Renal cortical epithelial cell (primary cell): Measurements from ENCODE around the gene PDCD1. TPM values are rescaled to one million over a fixed set of nuclear protein-coding genes. Genes with fewer than 3 reads are reported as not detected.

Source experiments
- DNase-seq: peaks from one replicate; pipeline ENCODE4 v3.0.0-alpha.2; 2011; ENCODE audit warnings: low read depth
- total RNA-seq: library from RNA; depleted of rRNA; stranded (reverse); fragments of >200 nt; gene quantifications from 2 replicates; pipeline ENCODE4 v1.2.3, GENCODE V29; 2014

The PDCD1 gene
- total RNA-seq, 1 donor from 2014 or later, result 0.15 TPM

DNA sequence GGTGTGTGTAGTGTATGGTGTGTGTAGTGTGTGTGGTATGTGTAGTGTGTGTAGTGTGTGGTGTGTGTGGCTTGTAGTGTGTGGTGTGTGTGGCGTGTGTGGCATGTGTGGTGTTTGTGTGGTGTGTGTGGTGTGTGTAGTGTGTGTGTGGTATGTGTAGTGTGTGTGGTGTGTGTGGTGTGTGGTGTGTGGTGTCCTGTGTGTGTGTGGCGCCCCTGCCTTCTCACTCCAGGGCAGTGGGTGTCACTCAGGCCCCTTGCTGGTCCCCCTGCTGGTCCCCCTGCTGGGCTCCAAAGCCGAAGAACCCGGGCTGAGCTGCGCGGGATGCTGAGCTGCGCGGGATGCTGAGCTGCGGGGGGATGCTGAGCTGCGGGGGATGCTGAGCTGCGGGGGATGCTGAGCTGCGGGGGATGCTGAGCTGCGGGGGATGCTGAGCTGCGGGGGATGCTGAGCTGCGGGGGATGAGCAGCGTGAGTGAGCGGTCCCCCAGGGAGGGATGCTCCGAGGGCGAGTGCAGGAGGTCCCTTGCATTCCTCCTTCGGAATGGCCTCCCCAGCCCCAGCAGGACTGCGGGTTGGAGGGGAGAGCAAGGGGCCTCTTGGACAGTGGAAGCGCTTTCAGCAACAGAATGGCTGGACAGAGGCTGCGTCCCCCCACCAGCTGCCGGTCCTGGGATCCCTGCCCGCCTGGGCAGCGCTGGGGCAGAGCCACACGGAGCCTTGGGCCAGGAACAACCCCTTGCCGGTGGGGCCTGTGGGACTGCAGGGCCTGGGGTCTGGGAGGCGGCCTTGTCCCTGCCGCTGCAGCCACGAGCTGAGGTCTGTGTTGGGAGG, 7.5 kb upstream of the PDCD1 start:
- no peak for DNase-seq

DNA sequence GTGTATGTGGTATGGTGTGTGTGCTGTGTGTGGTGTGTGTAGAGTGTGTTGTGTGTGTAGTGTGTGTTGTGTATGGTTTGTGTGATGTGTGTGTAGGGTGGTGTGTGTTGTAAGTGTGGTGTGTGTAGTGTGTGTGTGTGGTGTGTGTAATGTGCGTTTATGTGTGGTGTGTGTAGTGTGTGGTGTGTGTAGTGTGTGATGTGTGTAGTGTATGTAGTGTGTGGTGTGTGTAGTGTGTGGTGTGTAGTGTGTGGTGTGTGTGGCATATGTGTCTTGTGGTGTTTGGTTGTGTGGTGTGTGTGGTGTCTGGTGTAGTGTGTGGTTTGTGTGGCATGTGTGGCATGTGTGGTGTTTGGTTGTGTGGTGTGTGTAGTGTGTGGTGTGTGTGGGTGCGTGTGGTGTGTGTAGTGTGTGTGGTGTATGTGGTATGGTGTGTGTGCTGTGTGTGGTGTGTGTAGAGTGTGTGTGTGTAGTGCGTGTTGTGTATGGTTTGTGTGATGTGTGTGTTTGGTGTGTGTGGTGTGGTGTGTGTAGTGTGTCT, 6.8 kb upstream of the PDCD1 start:
- DNase-seq, result no peak

DNA sequence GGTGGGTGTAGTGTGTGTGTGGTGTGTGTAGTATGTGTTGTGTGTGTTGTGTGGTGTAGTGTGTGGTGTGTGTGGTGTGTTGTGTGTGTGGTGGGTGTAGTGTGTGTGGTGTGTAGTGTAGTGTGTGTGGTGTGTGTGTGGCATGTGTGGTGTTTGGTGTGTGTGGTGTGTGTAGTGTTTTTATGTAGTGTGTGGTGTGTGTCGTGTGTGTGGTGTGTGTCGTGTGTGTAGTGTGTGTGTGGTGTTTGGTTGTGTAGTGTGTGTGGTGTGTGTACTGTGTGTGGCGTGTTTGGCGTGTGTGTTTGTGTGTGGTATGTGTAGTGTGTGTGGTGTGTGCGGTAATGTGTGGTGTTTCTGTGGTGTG, 6.1 kb upstream of the PDCD1 start:
- no peak for DNase-seq

DNA sequence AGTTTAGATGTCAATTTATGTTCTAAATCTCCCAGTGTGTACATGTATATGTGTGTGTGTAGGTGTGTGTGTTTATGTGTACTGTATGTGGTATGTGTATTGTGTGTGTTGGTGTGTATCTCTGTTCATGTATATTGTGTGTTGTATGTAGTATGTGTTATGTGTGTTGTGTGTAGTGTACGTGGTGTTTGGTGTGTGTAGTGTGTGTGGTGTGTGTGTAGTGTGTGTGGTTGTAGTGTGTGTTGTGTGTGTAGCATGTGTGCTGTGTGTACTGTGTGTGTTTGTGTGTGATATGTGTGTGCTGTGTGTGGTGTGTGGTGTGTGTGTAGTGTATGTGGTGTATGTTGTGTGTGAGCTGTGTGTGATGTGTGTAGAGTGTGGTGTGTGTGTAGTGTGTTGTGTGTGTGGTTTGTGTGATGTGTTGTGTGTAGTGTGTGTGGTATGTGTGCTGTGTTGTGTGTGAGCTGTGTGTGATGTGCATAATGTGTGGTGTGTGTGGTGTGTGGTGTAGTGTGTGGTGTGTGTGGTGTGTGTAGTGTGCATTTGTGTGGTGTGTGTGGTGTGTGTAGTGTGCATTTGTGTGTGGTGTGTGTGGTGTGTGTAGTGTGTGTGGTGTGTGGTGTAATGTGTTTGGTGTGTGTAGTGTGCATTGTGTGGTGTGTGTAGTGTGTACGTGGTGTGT, 5.6 kb upstream of the PDCD1 start:
- DNase-seq, result no peak

DNA sequence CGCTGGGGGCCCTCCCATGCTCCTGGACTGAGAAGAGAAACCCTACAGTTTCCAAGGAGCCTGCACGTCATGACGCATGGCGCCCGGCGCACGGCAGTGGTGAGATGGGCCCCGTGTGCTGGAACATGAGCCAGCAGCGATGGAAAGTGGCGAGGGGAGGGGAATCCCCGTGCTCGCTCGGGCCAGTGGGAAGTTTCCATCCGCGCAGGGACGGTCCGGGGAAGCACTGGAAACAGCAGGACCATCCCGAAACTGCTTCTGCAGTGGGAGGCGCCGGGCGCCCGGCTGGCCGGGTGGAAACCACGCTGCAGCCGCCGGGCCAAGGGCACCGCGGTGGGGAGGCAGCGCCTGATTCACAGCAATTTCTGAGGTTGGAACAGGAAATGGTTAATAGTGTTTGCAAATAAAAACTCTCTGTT, 4.9 kb upstream of the PDCD1 start:
- DNase-seq, result no peak

DNA sequence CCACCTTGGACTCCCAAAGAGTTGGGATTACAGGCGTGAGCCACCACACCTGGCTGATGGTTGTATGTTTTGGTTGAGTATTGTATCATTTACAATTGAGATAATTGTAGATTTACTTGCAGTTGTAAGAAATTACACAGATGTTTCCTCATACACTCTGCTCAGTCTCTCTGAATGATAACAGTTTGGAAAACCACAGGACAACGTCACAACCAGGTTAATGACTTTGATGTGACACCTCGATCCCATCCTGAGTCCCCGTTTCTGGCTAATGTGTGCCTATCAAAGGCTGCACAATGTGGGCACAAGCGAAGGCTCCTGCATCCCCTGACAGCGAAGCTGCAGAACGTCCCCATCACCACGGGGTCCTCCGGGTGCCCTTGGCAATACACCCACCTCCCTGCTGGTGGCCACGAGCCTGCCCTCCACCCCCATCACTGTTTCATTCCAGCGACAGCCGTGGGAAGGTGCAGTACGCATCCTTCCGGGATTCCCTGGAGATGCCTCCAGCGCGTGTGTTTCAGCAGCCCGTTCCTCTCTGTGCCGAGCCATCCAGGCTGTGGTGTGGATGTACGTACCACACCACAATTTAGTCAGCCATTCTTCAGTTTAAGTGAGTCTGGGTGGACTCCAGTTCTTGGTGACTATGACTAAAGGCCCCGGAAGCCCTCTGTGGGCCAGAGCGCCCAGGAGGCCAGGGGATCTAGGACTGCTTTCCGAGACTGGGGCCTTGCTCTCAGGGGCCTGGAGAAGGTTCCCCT, 4.3 kb upstream of the PDCD1 start:
- DNase-seq, result no peak

DNA sequence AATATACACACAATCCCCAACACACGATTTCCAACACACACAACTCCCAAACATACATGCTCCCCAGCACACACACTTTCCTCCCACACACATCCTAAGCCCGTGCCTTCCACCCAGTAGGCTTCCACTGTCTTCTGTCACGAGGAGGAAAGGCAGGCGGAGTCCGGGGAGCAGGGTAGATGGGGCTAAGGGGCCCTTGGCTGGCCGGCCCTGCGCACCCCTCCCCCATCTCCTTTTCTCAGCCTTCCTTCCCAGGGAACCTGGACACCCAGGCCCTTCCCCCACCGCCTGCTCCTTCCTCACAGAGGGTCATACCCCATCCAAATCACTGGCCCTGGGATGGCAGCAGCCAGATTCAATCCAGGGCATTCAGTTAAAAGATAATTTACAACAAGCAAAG, 3.4 kb upstream of the PDCD1 start:
- DNase-seq, result no peak

DNA sequence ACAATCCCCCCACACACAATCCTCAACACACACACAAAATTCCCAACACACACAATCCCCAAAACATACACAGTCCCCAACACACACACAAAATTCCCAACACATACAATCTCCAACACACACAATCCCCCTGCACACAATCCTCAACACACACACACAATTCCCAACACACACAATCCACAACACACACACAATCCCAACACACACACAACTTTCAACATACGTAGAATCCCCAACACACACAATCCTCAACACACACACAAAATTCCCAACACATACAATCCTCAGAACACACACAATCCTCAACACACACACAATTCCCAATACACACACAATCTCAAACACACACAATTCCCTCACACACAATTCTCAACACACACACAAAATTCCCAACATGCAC, 2.6 kb upstream of the PDCD1 start:
- no peak for DNase-seq

DNA sequence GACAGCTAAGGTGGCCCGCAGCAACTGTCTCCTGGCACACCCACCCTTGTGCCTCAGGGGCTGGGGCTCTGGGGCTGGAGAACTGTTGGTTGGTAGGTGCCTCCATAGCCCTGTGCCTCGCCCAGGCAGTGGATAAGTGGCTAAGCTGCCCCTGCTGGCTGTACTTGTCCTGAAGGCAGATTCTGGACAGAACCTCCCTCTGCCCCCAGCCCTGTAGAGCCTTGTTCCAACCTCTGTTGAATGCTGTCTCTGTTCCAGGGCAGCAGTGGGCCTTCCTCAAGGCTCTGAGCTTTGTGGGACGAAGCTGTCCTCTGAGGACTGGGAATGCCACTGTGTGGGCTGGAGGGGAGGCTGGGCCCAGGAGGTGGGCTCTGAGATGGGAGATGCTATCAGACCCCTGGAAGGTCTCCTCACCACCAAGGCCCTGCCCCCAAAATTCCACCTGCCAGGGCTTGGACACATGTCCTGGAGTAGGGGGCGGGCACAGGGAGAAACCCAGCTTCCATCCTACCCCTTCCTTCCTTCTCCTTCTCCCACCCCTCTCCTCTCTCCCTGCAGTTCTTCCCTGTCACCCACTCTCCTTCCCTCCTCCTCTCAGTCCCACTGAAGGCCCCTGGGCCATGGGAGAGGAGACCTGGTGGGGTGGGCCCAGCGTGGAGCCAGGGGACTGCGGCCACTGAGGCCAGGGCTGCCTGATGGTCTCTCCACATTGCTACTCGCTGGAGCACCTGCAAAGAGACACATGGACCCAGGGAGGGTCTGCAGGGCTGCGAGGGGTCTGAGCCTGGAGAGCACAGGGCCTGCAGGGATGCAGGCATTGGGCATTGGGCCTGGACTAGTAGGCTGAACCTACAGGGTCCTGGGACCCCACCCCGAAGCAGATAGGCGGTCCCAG, 1.7 kb upstream of the PDCD1 start:
- no peak for DNase-seq

DNA sequence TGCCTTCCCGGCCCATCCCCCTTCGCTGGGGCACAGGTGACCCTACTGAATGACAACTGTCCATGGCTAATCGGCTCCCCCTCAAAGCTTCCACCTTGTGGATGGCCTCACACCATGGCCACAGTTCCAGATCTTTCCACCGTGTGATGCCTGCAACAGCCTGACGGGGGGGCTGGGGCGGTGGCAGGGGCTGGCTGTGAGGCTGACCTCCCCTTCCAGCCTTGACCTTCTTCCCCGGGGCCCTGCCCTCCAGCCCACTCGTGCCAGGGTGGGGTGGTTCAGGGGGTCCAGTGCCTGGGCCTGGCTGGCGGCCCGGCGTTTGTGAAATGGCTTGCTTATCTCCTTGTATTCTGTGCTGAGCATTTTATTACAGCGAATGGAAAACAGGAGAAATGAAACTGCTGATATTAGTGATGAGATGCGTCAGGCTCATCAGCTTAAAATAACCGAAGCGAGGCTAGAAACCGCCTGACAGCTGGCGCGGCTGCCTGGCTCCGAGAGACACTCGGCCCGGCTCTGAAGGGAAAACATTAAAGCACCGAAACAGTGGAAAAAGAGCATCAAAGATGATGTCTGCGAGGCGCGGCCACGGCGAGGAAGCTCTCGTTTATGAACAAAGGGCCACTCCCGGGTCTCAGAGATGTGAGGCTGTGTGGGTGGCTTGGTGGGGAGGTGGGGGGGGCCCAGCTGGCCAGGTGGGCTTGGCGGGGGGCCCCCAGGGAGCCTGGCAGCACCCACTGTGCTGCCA, 916 bp upstream of the PDCD1 start:
- no peak for DNase-seq

DNA sequence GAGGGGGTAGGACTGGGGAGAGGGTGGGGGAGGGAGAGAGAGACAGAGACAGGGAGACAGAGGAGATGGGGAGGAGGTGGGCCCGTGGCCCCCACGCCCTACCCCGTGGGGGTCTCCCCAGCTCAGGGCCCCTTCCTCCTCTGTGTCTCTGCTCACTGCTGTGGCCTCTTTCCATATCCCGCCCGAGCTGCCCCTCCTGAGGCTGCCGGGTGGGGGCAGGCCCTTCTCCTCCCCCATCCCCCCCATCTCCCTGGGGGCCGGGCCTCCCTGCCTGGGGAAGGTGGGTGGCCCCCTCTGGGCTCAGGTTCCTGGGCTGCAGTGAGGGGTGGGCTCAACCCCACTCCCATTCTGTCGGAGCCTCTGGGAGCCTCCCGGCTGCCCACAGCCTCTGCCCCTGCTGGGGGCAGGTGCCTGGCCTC, 332 bp upstream of the PDCD1 start:
- DNase-seq, result no peak

DNA sequence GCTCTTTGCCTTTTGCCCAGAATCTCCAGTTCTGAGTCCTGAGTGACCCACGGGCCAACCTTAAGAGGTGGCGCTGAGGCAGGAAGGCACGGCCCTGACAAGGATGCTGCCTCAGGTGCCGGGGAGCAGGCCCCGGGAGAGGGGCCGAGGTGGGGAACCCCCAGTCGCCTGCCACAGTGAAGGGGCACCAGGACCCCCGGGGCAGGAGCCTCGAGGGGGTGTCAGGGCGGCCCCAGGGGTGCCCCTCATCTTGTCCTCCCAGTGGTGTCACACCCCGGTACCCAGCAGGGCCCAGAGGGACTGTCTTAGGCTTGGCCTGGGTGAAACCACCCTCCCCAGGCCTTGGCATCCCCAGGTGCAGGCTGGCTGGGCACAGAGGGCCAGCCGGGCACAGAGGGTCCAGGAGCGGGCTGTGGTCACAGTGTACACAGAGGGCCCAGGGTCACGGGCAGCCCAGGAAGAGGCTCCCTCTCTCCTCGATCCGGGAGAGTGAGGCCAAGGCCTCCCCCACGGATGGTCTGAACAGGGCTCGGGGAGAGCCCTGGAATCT, 1.0 kb downstream of the PDCD1 start:
- DNase-seq, result no peak

DNA sequence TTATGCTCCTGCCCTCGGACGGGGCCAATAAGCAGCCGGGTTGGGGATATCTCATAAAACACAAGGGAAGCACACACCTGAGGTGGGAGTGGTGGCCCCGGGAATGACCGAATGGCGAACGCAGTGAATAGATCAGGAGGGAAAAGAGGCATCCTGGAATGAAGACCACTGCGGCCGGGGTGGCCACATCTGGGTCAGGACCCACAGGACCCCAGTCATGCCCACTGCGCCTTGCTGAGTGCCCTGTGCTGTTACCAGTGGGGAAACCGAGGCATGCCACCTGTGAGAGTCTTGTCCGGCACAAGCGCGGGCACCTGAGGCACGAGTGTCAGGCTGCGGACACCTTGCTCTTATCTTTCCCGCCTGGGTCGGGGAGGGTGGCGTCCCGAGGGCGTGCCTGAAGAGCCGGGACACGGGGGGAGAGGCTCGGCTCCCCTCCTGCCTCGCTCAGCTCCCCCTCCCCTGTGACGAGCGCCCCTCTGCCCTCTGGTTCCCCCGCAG, 1.6 kb downstream of the PDCD1 start:
- DNase-seq, result no peak

DNA sequence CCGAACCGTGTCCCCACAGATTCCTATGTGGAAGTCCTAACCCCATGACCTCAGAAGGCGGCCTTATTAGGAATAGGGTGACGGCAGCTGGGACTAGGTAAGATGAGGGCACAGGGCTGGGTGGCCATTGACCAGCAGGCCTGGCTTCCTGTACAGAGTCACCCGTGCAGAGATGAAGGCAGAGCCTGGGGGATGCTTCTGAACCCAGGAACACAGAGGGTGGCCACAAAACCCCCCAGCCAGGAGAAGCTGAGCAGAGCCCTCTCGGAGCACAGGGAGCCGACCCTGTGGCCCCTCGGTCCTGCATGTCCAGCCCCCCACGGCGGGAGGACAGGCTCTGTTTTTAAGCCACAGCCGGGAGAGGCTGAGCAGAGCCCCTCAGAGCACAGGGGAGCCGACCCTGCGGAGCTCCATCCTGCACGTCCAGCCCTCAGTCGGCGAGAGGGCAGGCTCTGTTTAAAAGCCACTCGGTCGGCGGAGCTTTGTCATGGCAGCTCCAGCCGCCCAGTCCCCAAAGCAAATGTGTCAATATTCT, 2.7 kb downstream of the PDCD1 start:
- no peak for DNase-seq

DNA sequence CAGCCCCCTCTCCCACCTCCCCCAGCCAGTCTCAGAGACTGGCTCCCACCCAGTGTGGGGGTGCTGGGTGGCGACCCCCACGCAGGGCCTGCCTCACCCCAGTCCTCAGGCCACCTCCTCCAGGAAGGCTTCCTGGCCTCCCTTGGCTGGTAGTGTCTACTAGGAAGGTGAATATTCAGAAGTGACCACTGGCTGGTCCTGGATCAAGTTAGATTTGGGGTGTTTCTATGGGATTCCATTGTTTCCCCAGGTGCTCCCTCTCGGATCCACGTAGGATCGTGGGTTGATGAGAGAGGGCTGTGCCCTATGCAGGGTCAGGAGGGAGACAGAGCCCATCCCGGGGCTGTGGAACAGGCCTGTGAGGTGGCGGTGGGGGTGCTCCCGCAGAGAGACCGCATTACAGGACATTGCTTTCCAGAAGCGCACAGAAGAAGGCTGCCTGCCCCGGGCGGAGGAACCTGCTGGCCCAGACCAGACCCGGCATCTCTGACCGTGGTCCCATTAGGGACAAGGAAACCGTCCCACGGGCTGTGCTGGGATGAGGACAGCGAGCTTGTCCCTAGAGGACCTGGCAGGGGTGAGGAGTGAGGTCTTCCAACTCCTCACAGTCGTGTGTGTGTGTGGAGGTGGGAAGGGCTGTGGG, 3.3 kb downstream of the PDCD1 start:
- DNase-seq, result no peak

DNA sequence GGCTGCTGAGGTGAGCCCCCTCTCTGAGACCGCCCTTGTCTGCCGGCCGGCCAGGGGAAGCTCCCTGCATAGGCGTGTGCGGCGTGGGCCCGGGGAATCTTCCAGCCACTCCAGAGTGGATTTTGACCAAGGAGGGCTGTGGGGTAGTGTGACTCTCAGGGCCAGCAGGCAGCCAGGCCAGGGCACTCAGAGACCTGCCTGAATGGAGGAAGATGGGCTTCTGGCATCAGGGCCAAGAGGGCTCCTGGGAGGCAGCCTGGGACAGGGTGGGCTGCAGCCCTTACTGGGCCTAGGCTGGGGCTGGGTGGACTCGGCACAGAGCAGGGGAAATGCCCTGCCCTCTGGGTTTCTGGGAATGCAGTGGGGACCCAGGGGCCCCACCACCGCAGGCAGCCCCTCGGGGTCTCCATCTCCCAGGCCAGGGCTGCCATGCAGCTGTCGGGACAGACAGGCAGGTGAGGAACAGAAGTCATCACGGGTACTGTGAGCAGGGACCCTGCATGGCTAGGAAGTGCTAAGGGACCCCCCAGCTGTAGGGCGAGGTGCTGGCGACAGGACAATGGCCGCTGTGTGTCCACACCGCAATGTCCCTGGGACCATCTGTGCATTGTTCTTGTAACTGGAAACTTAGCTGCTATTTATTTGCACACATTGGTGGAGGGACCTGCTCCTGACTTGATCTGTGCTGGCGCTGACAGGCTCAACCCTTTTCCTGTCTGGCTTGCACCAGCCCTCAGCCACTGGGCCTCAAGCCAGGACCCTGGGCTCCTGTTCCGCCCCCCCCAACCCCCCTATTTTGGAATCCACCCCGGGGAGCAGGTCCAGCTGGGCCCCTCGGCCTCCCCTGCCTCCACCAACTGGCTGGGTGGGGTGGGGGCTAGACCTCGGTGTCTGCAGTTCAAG, 4.1 kb downstream of the PDCD1 start:
- DNase-seq, result no peak

DNA sequence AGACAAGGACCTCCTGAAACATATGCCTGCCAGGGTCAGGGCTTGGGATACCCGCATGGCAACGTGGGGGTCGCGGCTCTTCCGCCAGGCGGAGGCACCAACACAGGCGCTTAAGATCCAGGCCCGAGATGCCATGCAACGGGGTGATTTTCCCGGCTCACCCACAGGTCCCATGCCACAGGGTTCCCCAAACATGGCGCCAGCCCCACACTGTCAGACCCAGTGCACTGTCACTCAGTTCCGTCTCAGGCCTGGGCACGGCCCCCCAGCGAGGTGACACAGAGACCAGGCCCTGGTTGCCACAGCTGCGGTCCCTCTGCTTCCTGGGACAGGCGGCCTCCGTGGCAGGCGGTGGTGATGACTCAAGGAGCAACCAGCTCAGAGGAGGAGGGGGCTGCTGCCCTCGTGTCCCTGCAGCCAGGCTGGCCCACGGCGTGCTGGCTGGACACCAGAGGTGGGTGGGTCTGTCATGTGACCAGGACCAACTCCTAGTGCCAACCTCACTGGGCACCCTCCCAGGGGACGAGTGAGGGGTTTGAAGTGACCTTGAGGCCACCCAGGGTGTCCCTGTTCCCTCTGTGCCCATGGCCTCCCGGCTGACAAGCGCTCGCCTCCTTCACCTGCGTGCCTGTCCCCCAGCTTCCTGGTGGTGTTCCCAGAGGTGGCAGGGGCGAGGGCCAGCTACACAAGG, 4.9 kb downstream of the PDCD1 start:
- no peak for DNase-seq
